SK-N-SH (cell line): Measurements from ENCODE around the gene GPR3. TPM values are rescaled to one million over a fixed set of nuclear protein-coding genes. Genes with fewer than 3 reads are reported as not detected.

Source experiments
- CTCF ChIA-PET: fragments of 300-600, 350-600 bp; formaldehyde crosslinking; extraction: SDS; loops from one replicate; lab custom pipeline; 2021; lab: Yijun Ruan, JAX
- POLR2A ChIA-PET: fragments of 350-600 bp; sonication (Branson Sonifier 250); formaldehyde crosslinking; extraction: SDS; loops from one replicate; lab custom pipeline; 2020; ENCODE audit warnings: antibody characterized with exemption, inconsistent platforms; lab: Yijun Ruan, JAX
- DNase-seq: peaks from one replicate; pipeline ENCODE4 v3.0.0; 2012
- H2AFZ ChIP-seq: fragments of 200-600 bp; sonication (generic); 2 replicates; pipeline ENCODE4 v1.8.1; 2016; ENCODE audit warnings: antibody characterized with exemption, mild to moderate bottlenecking, low read depth
- H3F3A ChIP-seq: fragments of 200-600 bp; sonication (generic); replicated peaks from 2 replicates; pipeline ENCODE3; 2016; ENCODE audit warnings: antibody characterized with exemption, mild to moderate bottlenecking; ENCODE audit not compliant: insufficient read depth
- H3K27ac ChIP-seq, 2 experiments: fragments of 200-500 bp in 1 of 2; fragments of 200-600 bp in 1 of 2; sonication (Bioruptor generic) in 1 of 2; sonication (generic), shearing (Covaris generic) in 1 of 2; 2 replicates each; pipeline versions ENCODE4 v1.5.1 to v1.6.1; 2014 to 2016; ENCODE audit warnings: low read depth in 2 of 2, inconsistent platforms in 1 of 2, low read length in 1 of 2, mild to moderate bottlenecking in 1 of 2, mixed read lengths in 1 of 2
- H3K27me3 ChIP-seq: fragments of 200-600 bp; sonication (generic), shearing (Covaris generic); 2 replicates; pipeline ENCODE4 v1.6.1; 2016; ENCODE audit warnings: mixed run types; ENCODE audit not compliant: insufficient read depth
- H3K36me3 ChIP-seq, 2 experiments: fragments of 200-500 bp in 1 of 2; fragments of 200-600 bp in 1 of 2; sonication (Bioruptor generic) in 1 of 2; sonication (generic) in 1 of 2; replicated peaks in 1 of 2; 2 replicates each; pipeline versions ENCODE3 to v1.5.1; 2014 to 2016; ENCODE audit warnings: low read length in 1 of 2, mild to moderate bottlenecking in 1 of 2; ENCODE audit not compliant: insufficient read depth in 2 of 2, control insufficient read depth in 1 of 2
- H3K4me1 ChIP-seq, 2 experiments: fragments of 200-500 bp in 1 of 2; fragments of 200-600 bp in 1 of 2; sonication (Bioruptor generic) in 1 of 2; sonication (generic), shearing (Covaris generic) in 1 of 2; 2 replicates each; pipeline versions ENCODE4 v1.5.1 to v1.6.1; 2014 to 2016; ENCODE audit warnings: low read depth in 1 of 2, low read length in 1 of 2, mixed run types in 1 of 2; ENCODE audit not compliant: insufficient read depth in 2 of 2, control insufficient read depth in 1 of 2
- H3K4me2 ChIP-seq: fragments of 200-600 bp; sonication (generic), shearing (Covaris generic); 2 replicates; pipeline ENCODE4 v1.6.1; 2017; ENCODE audit warnings: mixed run types
- H3K4me3 ChIP-seq, 2 experiments: fragments of 200-500 bp in 1 of 2; fragments of 200-600 bp in 1 of 2; sonication (Bioruptor generic) in 1 of 2; sonication (generic), shearing (Covaris generic) in 1 of 2; 2 replicates each; pipeline versions ENCODE4 v1.5.1 to v1.8.1; 2014 to 2016; ENCODE audit warnings: low read depth in 2 of 2, inconsistent platforms in 1 of 2, low read length in 1 of 2, mild to moderate bottlenecking in 1 of 2, mixed read lengths in 1 of 2, moderate library complexity in 1 of 2
- H3K79me2 ChIP-seq: fragments of 200-600 bp; sonication (generic); 2 replicates; pipeline ENCODE4 v1.8.1; 2017; ENCODE audit warnings: mild to moderate bottlenecking; ENCODE audit not compliant: insufficient read depth
- H3K9ac ChIP-seq: fragments of 200-600 bp; sonication (generic); 2 replicates; pipeline ENCODE4 v1.6.1; 2017; ENCODE audit warnings: mixed run types
- H3K9me2 ChIP-seq: fragments of 200-600 bp; sonication (generic); 2 replicates; pipeline ENCODE4 v1.6.1; 2017; ENCODE audit warnings: mixed run types
- H3K9me3 ChIP-seq: fragments of 200-600 bp; sonication (generic); 2 replicates; pipeline ENCODE4 v1.6.1; 2017; ENCODE audit warnings: mixed run types, mild to moderate bottlenecking, moderate library complexity
- H4K20me1 ChIP-seq: fragments of 200-600 bp; sonication (generic); 2 replicates; pipeline ENCODE4 v1.6.1; 2017; ENCODE audit warnings: mild to moderate bottlenecking, mixed run types; ENCODE audit not compliant: insufficient read depth
- EP300 ChIP-seq, 2 experiments: IDR thresholded peaks; 2 replicates each; pipeline versions ENCODE4 v1.4.0 to v1.6.1; 2012; ENCODE audit warnings: borderline replicate concordance in 1 of 2, low read depth in 1 of 2, low read length in 1 of 2
- FOSL2 ChIP-seq: IDR thresholded peaks from 2 replicates; pipeline ENCODE4 v1.4.0; 2012; ENCODE audit warnings: low read depth, mild to moderate bottlenecking, moderate library complexity, borderline replicate concordance
- FOXM1 ChIP-seq: IDR thresholded peaks from 2 replicates; pipeline ENCODE4 v1.4.0; 2012; ENCODE audit warnings: low read depth, mild to moderate bottlenecking
- IRF3 ChIP-seq: fragments of 150-350 bp; IDR thresholded peaks from 2 replicates; pipeline ENCODE4 v1.6.1; 2016; ENCODE audit warnings: mild to moderate bottlenecking, low read depth, low read length
- MAX ChIP-seq: IDR thresholded peaks from 2 replicates; pipeline ENCODE4 v1.4.0; 2012; ENCODE audit warnings: low read depth
- NFIC ChIP-seq: IDR thresholded peaks from 2 replicates; pipeline ENCODE4 v1.4.0; 2012; ENCODE audit warnings: borderline replicate concordance
- REST ChIP-seq: IDR thresholded peaks from 2 replicates; pipeline ENCODE4 v1.6.1; 2012; ENCODE audit warnings: mild to moderate bottlenecking, low read depth, low read length, moderate library complexity
- TEAD4 ChIP-seq: IDR thresholded peaks from 2 replicates; pipeline ENCODE4 v1.4.0; 2012; ENCODE audit warnings: mild to moderate bottlenecking, borderline replicate concordance; ENCODE audit not compliant: insufficient read depth
- WGBS: methylation state at CpG from one replicate; pipeline ENCODE4 v1.1.6; 2017; ENCODE audit warnings: low lambda C conversion rate; 5-methylcytosine and 5-hydroxymethylcytosine counted together
- polyA plus RNA-seq, 3 experiments: library from polyadenylated mRNA; depleted of rRNA; stranded (reverse); fragments of >200 nt; gene quantifications; 2 replicates each; pipeline ENCODE4 v1.2.3, GENCODE V29; 2012

Gene GPR3
- polyA plus RNA-seq, 1 of the 3 experiments (the other 2 are of a cell fraction): 6.0 TPM

DNA sequence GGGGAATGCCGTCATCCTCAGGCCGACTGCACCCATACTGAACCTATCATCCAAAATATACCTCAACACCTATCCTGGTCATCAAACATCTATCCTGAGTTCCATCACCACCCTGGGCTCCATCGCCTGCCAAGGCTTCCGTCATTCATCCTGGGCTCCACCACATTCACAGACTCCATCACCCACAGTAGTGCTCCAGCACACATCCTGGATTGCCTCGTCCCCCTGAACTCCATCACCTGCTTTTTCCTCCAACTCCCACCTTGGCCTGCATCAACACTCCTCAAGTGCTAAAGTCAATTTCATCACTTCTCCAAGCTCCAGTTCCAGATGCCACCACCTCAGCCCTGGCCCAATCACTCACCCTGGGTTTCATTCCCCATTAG is 33.5 kb upstream of the GPR3 start (continued):
- TF ChIP-seq IRF3: no peak
- TF ChIP-seq FOXM1: no peak

- CTCF ChIA-PET: interaction anchor here (0.7 to 12.3 kb wide), 5 partner anchors 11 to 619 kb away, joined by 3 to 219 read pairs (median 45); no protein-coding TSS in a partner anchor
- WGBS: 100% methylated on average over 9 of the region's 9 CpGs
- no peak for DNase-seq
- H4K20me1 ChIP-seq: no peaks in the 10 kb centered on the region
- H3K9me3 ChIP-seq: no peaks in the 10 kb centered on the region
- peaks cover 5% of the 10 kb centered on the region; the same call in 1 of the 2 replicates for H3K79me2 ChIP-seq
- H3F3A ChIP-seq: no peaks in the 10 kb centered on the region
- H3K4me1 ChIP-seq: peaks cover 0 to 8% of the 10 kb centered on the region in 2 experiments; a peak in 1 of 4 replicates
- no peaks in the 10 kb centered on the region for H3K9me2 ChIP-seq
- H3K4me2 ChIP-seq: no peak overlapping the region
- H3K27me3 ChIP-seq: no peaks in the 10 kb centered on the region
- no peak for TF ChIP-seq MAX
- TF ChIP-seq EP300 (IDR thresholded peaks at IDR 0.05; ENCODE audit: borderline replicate concordance in 1 of 2, low read depth in 1 of 2, low read length in 1 of 2): no peak
- TF ChIP-seq REST: no peak
- TF ChIP-seq FOSL2: no peak
- TF ChIP-seq TEAD4: no peak
- no peak for TF ChIP-seq NFIC
- H3K36me3 ChIP-seq: peaks cover 4 to 32% of the 10 kb centered on the region in 2 experiments
- H3K27ac ChIP-seq: no peak overlapping the region
- no peak overlapping the region for H2AFZ ChIP-seq
- no peak overlapping the region for H3K9ac ChIP-seq
- POLR2A ChIA-PET: no interaction called here
- no peak overlapping the region for H3K4me3 ChIP-seq
Measured at GRCh38 chr1:27359822-27360158, 32.6 kb upstream of the GPR3 start.
